Measurements from ENCODE around the gene DPEP1.

DPEP1 gene

GRCh38 chr16:89599902-89600301 is 13.5 kb upstream of the DPEP1 start:
- no peak for DNase-seq

- DNase-seq, result no peak
Measured at GRCh38 chr16:89600427-89600826, 13.0 kb upstream of the DPEP1 start.

- DNase-seq, result no peak
Measured at GRCh38 chr16:89600956-89601355, 12.5 kb upstream of the DPEP1 start.

GRCh38 chr16:89601906-89602272 is 11.6 kb upstream of the DPEP1 start:
- DNase-seq, result no peak

DNA sequence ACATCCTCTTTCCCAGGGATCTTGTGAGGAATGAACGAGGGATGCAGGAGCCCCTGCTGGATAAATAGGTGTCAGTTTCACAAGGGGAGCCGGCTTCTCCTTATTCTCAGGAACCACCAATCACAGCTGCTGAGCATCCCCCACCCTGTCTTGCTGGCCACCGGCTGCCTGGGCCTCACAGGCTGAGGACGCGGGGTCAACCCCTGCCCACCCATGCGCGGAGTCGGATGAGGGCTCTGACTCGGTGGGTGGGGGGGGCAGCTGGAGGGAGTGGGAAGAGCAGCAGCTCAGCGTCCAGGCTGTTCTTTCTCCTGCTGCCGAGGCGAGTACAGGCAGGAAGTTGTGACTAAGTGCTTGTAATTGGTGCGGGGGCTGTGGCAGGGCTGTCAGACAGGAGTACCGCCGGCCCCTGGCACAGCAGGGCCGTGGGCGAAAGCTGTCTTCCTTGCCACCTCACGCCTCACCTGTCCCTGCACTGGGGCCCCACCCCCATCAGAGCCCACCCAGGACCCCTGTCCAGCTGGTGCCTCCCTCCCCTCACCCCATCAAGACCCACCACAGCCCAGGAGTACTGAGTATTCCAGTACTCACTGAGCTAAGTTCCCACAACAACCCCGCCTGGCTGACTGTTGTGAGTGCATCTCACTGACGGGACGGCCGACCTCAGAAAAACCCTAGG is 11.0 kb upstream of the DPEP1 start:
- DNase-seq, result no peak

GRCh38 chr16:89602952-89603590 is 10.4 kb upstream of the DPEP1 start:
- DNase-seq, result no peak

GRCh38 chr16:89604764-89605163 is 8.7 kb upstream of the DPEP1 start:
- DNase-seq, result no peak

DNA sequence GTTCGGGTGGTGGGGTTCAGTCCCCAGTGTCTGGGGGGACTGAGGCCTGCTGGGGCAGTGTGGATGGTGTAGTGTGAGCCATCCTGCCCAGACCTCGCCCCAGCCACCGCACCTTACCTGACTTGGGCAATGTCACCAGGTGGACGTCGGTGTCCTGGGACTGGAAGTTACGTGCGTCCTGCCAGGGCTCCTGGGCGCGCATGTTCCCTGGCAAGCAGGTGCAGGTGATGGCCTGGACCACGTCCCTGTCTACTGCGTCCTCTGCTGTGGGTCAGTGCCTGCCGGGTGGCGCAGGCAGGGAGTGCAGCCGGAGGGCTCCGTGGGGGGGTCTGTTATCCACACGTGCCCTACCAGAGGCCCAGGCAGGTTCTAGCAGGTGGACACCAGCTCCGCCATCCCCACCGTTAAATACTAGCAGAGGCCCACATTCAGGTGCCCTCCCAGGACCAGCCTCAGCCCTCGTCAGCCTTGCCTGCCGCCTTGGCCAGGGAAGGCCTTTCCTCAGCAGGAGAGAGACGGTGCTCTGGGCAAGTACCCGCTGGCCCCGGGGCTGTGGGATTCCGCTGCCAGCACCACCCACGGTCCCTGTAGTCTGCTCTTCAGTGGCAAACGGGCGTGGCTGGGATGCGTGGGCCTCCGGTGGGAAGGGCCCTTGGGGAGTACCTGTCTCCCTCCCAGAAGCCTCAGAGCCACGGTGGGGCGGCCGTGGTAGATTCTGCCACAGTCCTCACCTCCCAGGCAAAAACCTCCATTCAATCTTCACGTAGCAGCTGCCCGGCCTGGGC is 8.1 kb upstream of the DPEP1 start:
- no peak for DNase-seq

GRCh38 chr16:89606006-89606405 is 7.4 kb upstream of the DPEP1 start:
- DNase-seq, result no peak

DNA sequence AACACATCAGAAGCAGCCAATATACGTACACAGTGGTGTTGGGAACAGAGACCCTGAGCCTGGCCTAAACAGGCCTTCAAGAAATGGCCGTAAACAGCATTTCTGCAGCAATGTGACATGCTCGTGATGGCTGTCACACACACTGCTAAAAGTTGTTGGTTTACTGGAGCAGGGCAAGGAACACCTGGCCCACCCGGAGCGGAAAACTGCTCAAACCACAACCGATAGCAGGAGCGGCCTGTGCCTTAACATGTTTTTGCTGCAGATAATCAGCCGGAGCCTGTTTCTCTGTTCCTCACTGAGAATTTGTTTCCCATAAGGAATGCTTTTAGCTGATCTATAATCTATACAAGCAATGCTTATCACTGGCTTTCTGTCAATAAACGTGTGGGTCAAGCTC is 6.0 kb upstream of the DPEP1 start:
- DNase-seq, result no peak

GRCh38 chr16:89607937-89608740 is 5.3 kb upstream of the DPEP1 start:
- DNase-seq, result no peak

GRCh38 chr16:89610108-89610453 is 3.4 kb upstream of the DPEP1 start:
- no peak for DNase-seq

DNA sequence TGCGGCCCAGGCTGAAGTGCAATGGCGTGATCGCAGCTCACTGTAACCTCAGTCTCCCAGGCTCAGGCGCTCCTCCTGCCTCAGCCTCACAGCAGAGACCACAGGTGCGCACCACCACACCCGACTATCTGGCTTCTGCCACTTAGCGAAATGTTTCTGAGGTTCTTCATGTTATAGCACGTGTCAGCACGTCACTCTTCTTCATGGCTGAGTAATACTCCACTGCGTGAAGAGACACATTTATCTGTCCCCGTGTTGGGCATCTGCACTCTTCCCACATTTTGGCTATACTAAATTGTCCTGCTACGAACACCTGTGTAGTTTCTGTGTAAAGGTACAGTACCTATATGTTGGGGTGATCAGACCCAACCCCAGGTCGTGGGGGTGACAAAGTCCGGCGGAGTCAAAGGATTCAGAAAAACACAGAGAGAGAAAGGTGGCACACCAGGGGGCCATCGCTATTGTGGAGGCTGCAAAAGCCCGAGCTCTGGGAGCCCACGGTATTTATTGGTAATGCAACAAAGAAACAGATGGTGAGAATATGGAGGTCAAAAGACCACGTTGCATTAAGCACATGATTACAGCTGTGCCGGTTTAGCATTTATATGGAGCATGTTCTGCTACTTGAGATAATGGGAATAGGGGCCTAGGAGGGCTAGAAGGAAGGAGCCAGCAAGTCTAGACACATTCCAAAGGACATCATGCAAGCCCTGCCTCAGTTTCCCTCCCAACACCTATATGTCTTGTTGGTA is 851 bp upstream of the DPEP1 start:
- DNase-seq, result no peak

DNA sequence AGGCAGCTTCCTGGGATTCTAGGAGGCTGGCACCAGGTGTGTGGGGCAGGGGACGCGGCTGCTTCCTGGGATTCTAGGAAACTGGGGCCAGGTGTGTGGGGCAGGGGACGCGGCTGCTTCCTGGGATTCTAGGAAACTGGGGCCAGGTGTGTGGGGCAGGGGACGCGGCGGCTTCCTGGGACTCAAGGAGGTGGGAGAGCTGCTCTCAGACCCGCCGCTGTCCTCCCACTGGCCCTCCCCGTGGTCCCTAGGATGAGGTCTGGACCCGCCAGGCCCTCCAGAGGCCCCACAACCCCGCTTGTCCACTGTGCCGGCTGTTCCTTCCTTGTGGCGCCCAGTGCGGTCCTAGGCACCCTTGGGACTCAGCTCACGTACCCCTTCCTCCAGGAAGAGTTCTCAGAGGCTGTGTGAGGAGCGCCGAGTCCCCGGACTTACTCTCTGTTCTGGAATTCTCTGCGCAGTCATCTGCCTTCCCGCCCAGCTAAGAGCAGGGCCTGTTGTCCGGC is 565 bp downstream of the DPEP1 start:
- DNase-seq, result no peak

DNA sequence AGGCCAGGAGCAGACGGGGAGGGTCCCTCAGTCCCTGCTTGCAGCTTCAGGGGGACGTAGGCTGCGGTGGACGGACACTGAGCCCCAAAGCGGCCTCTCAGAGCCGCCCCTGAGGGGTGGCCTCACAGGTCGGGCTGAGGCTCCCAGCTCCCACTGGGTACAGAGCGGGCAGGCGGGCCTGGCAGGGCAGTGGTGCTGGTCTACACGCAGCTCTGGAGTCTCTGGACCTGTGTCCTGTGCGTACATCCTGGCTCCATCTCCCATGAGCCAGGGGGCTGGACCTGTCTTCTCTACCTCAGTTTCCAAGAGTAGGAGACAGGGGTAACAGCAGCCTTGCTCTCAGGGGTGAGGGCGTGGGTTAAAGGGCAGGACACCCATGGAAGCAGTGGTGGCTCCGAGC is 1.7 kb downstream of the DPEP1 start:
- no peak for DNase-seq

DNA sequence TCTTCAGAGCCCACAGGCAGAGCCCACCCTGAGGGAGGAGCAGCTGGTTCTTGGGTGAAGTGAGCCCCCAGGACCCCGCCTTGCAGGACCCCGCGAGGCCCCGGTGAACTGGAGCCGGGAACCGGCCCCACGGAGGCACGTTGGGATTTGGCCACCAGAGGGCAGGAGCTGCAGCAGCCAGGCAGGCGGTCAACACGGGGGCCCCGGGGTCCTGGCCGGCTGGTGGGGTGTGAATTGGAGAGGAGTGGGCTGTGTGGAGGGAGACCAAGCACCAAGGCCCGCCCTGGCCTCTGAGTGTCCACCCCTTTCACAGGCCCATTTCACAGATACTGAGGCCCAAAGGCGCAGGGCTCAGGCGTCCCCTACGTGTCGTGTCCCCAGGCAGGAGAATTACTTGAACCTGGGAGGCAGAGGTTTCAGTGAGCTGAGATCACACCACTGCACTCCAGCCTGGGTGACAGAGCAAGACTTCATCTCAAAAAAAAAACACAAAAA is 2.2 kb downstream of the DPEP1 start:
- no peak for DNase-seq

GRCh38 chr16:89616623-89617022 is 3.2 kb downstream of the DPEP1 start:
- no peak for DNase-seq

DNA sequence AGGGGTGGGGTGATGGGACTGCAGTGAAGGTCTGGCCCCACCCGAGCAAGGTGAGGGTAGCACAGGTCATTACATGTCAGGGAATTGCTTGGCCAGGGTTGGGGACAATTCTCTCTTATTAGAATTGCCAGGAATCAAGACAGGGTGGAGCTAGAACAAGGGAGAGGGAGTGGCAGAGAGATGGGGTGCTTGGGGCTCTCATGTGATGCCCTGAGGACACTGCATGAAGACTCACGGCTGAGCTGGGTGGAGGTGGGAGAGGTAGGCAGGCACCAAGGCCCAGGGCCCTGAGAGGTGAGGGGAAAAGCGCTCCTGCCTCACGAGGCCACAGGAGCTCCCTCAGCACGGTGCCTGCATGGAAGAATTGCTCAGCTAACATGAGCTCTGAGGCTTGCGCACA is 3.6 kb downstream of the DPEP1 start:
- DNase-seq, result no peak

- no peak for DNase-seq
Measured at GRCh38 chr16:89618109-89618998, 4.9 kb downstream of the DPEP1 start.

- no peak for DNase-seq
Measured at GRCh38 chr16:89619840-89620239, 6.4 kb downstream of the DPEP1 start.

- DNase-seq, result no peak
Measured at GRCh38 chr16:89620406-89620841, 7.0 kb downstream of the DPEP1 start.

Data from NCI-H2107 (cell line).